ENCODE measurements around the gene RANBP10.

DNA sequence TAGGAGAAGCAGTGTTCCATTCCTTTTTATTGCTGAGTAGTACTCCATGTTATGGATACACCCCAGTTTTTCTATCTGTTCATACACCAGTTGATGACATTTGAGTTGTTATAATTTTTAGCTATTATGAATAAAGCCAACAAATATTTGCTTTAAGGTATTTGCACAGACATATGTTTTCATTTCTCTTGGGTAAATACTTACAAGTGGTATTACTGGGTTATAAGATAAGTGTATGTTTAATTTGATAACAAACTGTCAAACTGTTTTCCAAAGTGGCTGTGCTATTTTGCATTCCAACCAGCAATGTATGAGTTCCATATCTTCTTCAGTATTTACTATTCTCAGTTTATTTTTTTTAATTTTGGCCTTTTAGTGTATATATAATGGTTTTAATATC, 59.5 kb downstream of the RANBP10 start:
- TF ChIP-seq, protein P1, sequence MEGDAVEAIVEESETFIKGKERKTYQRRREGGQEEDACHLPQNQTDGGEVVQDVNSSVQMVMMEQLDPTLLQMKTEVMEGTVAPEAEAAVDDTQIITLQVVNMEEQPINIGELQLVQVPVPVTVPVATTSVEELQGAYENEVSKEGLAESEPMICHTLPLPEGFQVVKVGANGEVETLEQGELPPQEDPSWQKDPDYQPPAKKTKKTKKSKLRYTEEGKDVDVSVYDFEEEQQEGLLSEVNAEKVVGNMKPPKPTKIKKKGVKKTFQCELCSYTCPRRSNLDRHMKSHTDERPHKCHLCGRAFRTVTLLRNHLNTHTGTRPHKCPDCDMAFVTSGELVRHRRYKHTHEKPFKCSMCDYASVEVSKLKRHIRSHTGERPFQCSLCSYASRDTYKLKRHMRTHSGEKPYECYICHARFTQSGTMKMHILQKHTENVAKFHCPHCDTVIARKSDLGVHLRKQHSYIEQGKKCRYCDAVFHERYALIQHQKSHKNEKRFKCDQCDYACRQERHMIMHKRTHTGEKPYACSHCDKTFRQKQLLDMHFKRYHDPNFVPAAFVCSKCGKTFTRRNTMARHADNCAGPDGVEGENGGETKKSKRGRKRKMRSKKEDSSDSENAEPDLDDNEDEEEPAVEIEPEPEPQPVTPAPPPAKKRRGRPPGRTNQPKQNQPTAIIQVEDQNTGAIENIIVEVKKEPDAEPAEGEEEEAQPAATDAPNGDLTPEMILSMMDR (conservative IDR thresholded peaks at IDR 0.05; ENCODE audit: low read length), result no peak
- no peak for TF ChIP-seq EZH2phosphoT487 (IDR thresholded peaks at IDR 0.05; ENCODE audit: borderline replicate concordance)

Data from Loucy (cell line).